ENCODE measurements around the gene THOC5. TPM values are rescaled to one million over a fixed set of nuclear protein-coding genes. Genes with fewer than 3 reads are reported as not detected.
"Not testable (repeated sequence)": the region's sequence is repeated elsewhere in the genome, so short reads cannot be mapped to it uniquely, and the experiment has no call there.

Gene THOC5
- total RNA-seq, 2 experiments from 2014 or later = 48.7 to 57.3 TPM

DNA sequence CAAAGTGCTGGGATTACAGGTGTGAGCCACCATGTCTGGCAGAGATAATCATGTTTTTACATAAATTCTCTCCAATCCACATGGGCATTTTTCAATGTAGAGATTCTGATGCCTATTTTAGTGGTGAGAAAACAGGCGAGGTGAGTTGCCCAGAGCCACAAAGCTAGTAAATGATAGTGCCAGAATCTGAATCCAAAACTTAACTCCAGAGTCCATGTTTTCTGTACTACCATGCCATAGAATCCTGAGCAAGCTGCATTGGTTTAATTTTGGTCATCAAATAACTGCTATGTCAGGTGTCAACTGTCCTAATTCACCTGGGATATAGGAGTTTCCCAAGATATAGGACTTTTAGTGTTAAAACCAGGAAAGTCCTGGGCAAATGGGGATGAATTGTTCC lies 59.9 kb downstream of the THOC5 start:
- CTCF ChIA-PET = no interaction called here
- Mint-ChIP-seq H3K27ac (no peak overlapping the region), H3K4me3 (no peak overlapping the region), H3K4me1 (ENCODE audit: low read depth) (no peaks in the 10 kb centered on the region), H3K36me3 (ENCODE audit: low read depth) (peaks cover 10% of the 10 kb centered on the region), H3K9me3 (peaks cover 4% of the 10 kb centered on the region), H3K27me3 (no peaks in the 10 kb centered on the region)
- DNase-seq = no peak
- no peak for ATAC-seq
- TF ChIP-seq, protein P1, sequence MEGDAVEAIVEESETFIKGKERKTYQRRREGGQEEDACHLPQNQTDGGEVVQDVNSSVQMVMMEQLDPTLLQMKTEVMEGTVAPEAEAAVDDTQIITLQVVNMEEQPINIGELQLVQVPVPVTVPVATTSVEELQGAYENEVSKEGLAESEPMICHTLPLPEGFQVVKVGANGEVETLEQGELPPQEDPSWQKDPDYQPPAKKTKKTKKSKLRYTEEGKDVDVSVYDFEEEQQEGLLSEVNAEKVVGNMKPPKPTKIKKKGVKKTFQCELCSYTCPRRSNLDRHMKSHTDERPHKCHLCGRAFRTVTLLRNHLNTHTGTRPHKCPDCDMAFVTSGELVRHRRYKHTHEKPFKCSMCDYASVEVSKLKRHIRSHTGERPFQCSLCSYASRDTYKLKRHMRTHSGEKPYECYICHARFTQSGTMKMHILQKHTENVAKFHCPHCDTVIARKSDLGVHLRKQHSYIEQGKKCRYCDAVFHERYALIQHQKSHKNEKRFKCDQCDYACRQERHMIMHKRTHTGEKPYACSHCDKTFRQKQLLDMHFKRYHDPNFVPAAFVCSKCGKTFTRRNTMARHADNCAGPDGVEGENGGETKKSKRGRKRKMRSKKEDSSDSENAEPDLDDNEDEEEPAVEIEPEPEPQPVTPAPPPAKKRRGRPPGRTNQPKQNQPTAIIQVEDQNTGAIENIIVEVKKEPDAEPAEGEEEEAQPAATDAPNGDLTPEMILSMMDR (IDR thresholded peaks at IDR 0.05) = no peak
- intact Hi-C loops (cut with micrococcal nuclease) = no loop called here
- POLR2A ChIA-PET = no interaction called here

- Mint-ChIP-seq H3K4me3 (no peak overlapping the region), H3K36me3 (ENCODE audit: low read depth) (peaks cover 10% of the 10 kb centered on the region), H3K27me3 (no peaks in the 10 kb centered on the region), H3K27ac (no peak overlapping the region), H3K4me1 (ENCODE audit: low read depth) (no peaks in the 10 kb centered on the region), H3K9me3 (peaks cover 4% of the 10 kb centered on the region)
- intact Hi-C loops (cut with micrococcal nuclease) = no loop called here
- TF ChIP-seq, protein P1 (IDR thresholded peaks at IDR 0.05) = no peak
- DNase-seq (no peak), ATAC-seq (no peak)
- ChIA-PET CTCF (no interaction called here), POLR2A (no interaction called here)
Measured at GRCh38 chr22:29491012-29491411, 62.5 kb downstream of the THOC5 start.

GRCh38 chr22:29489127-29489780 lies 64.3 kb downstream of the THOC5 start:
- CTCF ChIA-PET; H3K27me3 Mint-ChIP-seq; intact Hi-C loops (cut with micrococcal nuclease); H3K27ac Mint-ChIP-seq; POLR2A ChIA-PET; DNase-seq; H3K4me1 Mint-ChIP-seq (ENCODE audit: low read depth); H3K4me3 Mint-ChIP-seq; ATAC-seq; H3K9me3 Mint-ChIP-seq; H3K36me3 Mint-ChIP-seq (ENCODE audit: low read depth): not testable (repeated sequence)

GRCh38 chr22:29487426-29487986 lies 66.1 kb downstream of the THOC5 start:
- POLR2A ChIA-PET = interaction anchor here (0.7 kb wide), 1 partner anchor 1804 kb away, joined by 3 read pairs; no protein-coding TSS in a partner anchor
- intact Hi-C loops (cut with micrococcal nuclease) = no loop called here
- ATAC-seq = no peak
- H3K36me3 Mint-ChIP-seq (ENCODE audit: low read depth) = no peaks in the 10 kb centered on the region
- H3K4me3 Mint-ChIP-seq = no peak overlapping the region
- no peaks in the 10 kb centered on the region for H3K9me3 Mint-ChIP-seq
- no peaks in the 10 kb centered on the region for H3K27me3 Mint-ChIP-seq
- H3K27ac Mint-ChIP-seq = no peak overlapping the region
- no peaks in the 10 kb centered on the region for H3K4me1 Mint-ChIP-seq (ENCODE audit: low read depth)
- TF ChIP-seq, protein P1 (IDR thresholded peaks at IDR 0.05) = no peak
- CTCF ChIA-PET = interaction anchor here (1.0 kb wide), 1 partner anchor 15 kb away, joined by 3 read pairs; no protein-coding TSS in a partner anchor
- DNase-seq = no peak

GRCh38 chr22:29485448-29485847 lies 68.1 kb downstream of the THOC5 start:
- TF ChIP-seq, protein P1 (IDR thresholded peaks at IDR 0.05) = no peak
- no peak for ATAC-seq
- H3K4me3 Mint-ChIP-seq = no peak overlapping the region
- peaks cover 9% of the 10 kb centered on the region for H3K27me3 Mint-ChIP-seq
- intact Hi-C loops (cut with micrococcal nuclease) = no loop called here
- H3K4me1 Mint-ChIP-seq (ENCODE audit: low read depth) = peaks cover 4% of the 10 kb centered on the region
- ChIA-PET POLR2A (interaction anchor here (0.8 kb wide), 1 partner anchor 12 kb away, joined by 3 read pairs; no protein-coding TSS in a partner anchor), CTCF (interaction anchor here (0.7 to 2.9 kb wide), 3 partner anchors 13 to 90 kb away, joined by 3 to 8 read pairs (median 5); no protein-coding TSS in a partner anchor)
- H3K9me3 Mint-ChIP-seq = no peaks in the 10 kb centered on the region
- H3K27ac Mint-ChIP-seq = no peak overlapping the region
- no peaks in the 10 kb centered on the region for H3K36me3 Mint-ChIP-seq (ENCODE audit: low read depth)
- DNase-seq = no peak
